ENCODE measurements around the gene SNX13.

SNX13 gene

GRCh38 chr7:17882685-17883084 is 57.6 kb downstream of the SNX13 start:
- TF ChIP-seq EZH2 (optimal IDR thresholded peaks at IDR 0.05; ENCODE audit: low read depth, low read length) = no peak
- TF ChIP-seq EZH2phosphoT487 (IDR thresholded peaks at IDR 0.05; ENCODE audit: low read length) = no peak
- no peak for TF ChIP-seq CTCF (IDR thresholded peaks at IDR 0.05; ENCODE audit: low read length)
- no peaks in the 10 kb centered on the region for H3K79me2 ChIP-seq (ENCODE audit: low read length)

GRCh38 chr7:17879075-17879661 is 61.1 kb downstream of the SNX13 start:
- no peaks in the 10 kb centered on the region for H4K20me1 ChIP-seq (ENCODE audit: insufficient read depth, low read length)
- H2AFZ ChIP-seq (ENCODE audit: low read length) = no peak overlapping the region
- H3K4me2 ChIP-seq (ENCODE audit: low read depth, low read length) = no peak overlapping the region
- H3K27ac ChIP-seq (ENCODE audit: low read length) = no peak overlapping the region
- no peak overlapping the region for H3K9ac ChIP-seq (ENCODE audit: low read length)
- H3F3A ChIP-seq (ENCODE audit: insufficient read depth, low read length) = no peaks in the 10 kb centered on the region
- no peaks in the 10 kb centered on the region for H3K9me3 ChIP-seq (replicated peaks; ENCODE audit: insufficient read depth, low read length)
- H3K36me3 ChIP-seq (replicated peaks; ENCODE audit: insufficient read depth, low read length) = no peaks in the 10 kb centered on the region; the same call in 1 of the 2 replicates
- no peaks in the 10 kb centered on the region for H3K9me2 ChIP-seq (replicated peaks; ENCODE audit: insufficient read depth, low read length)
- H3K27me3 ChIP-seq (replicated peaks; ENCODE audit: insufficient read depth, low read length) = no peaks in the 10 kb centered on the region
- no peaks in the 10 kb centered on the region for H3K4me1 ChIP-seq (ENCODE audit: low read length)
- TF ChIP-seq EZH2 (optimal IDR thresholded peaks at IDR 0.05; ENCODE audit: low read depth, low read length) (no peak), CTCF (IDR thresholded peaks at IDR 0.05; ENCODE audit: low read length) (no peak), EZH2phosphoT487 (IDR thresholded peaks at IDR 0.05; ENCODE audit: low read length) (no peak)
- H3K79me2 ChIP-seq (ENCODE audit: low read length) = no peaks in the 10 kb centered on the region
- no peak for DNase-seq
- no peak overlapping the region for H3K4me3 ChIP-seq (ENCODE audit: low read length)

More at GRCh38 chr7:17882685-17883084, 57.6 kb downstream of the SNX13 start:
- Histone ChIP-seq H3K27ac (ENCODE audit: low read length) (no peak overlapping the region), H3K4me2 (ENCODE audit: low read depth, low read length) (no peak overlapping the region), H3F3A (ENCODE audit: insufficient read depth, low read length) (no peaks in the 10 kb centered on the region), H3K9ac (ENCODE audit: low read length) (no peak overlapping the region), H3K27me3 (replicated peaks; ENCODE audit: insufficient read depth, low read length) (no peaks in the 10 kb centered on the region), H3K4me3 (ENCODE audit: low read length) (no peak overlapping the region), H4K20me1 (ENCODE audit: insufficient read depth, low read length) (no peaks in the 10 kb centered on the region), H2AFZ (ENCODE audit: low read length) (no peak overlapping the region), H3K36me3 (replicated peaks; ENCODE audit: insufficient read depth, low read length) (no peaks in the 10 kb centered on the region), H3K4me1 (ENCODE audit: low read length) (no peaks in the 10 kb centered on the region), H3K9me3 (replicated peaks; ENCODE audit: insufficient read depth, low read length) (no peaks in the 10 kb centered on the region), H3K9me2 (replicated peaks; ENCODE audit: insufficient read depth, low read length) (no peaks in the 10 kb centered on the region)
- DNase-seq = no peak

GRCh38 chr7:17878627-17879026 is 61.7 kb downstream of the SNX13 start:
- no peaks in the 10 kb centered on the region for H3K9me2 ChIP-seq (replicated peaks; ENCODE audit: insufficient read depth, low read length)
- no peaks in the 10 kb centered on the region for H3K9me3 ChIP-seq (replicated peaks; ENCODE audit: insufficient read depth, low read length)
- TF ChIP-seq EZH2 (optimal IDR thresholded peaks at IDR 0.05; ENCODE audit: low read depth, low read length) (no peak), EZH2phosphoT487 (IDR thresholded peaks at IDR 0.05; ENCODE audit: low read length) (no peak), CTCF (IDR thresholded peaks at IDR 0.05; ENCODE audit: low read length) (no peak)
- H4K20me1 ChIP-seq (ENCODE audit: insufficient read depth, low read length) = no peaks in the 10 kb centered on the region
- H3K4me3 ChIP-seq (ENCODE audit: low read length) = no peak overlapping the region
- no peaks in the 10 kb centered on the region for H3K79me2 ChIP-seq (ENCODE audit: low read length)
- H3F3A ChIP-seq (ENCODE audit: insufficient read depth, low read length) = no peaks in the 10 kb centered on the region
- no peak overlapping the region for H3K9ac ChIP-seq (ENCODE audit: low read length)
- no peak overlapping the region for H3K27ac ChIP-seq (ENCODE audit: low read length)
- H3K4me1 ChIP-seq (ENCODE audit: low read length) = no peaks in the 10 kb centered on the region
- H3K27me3 ChIP-seq (replicated peaks; ENCODE audit: insufficient read depth, low read length) = no peaks in the 10 kb centered on the region
- no peaks in the 10 kb centered on the region; the same call in 1 of the 2 replicates for H3K36me3 ChIP-seq (replicated peaks; ENCODE audit: insufficient read depth, low read length)
- no peak for DNase-seq
- no peak overlapping the region for H3K4me2 ChIP-seq (ENCODE audit: low read depth, low read length)
- H2AFZ ChIP-seq (ENCODE audit: low read length) = no peak overlapping the region
